Activated CD8-positive, alpha-beta T cell treated with anti-CD3 and anti-CD28 coated beads for 36 hours (primary cell): ENCODE results near the gene CLNK. TPM values are rescaled to one million over a fixed set of nuclear protein-coding genes. Genes with fewer than 3 reads are reported as not detected.

Source experiments
- ATAC-seq: fragments of 200-7000 bp; cut with Tn5 transposase; one replicate; pipeline ENCODE4 v1.10.0; 2021; ENCODE audit warnings: mild to moderate bottlenecking, moderate library complexity
- CTCF ChIA-PET: fragments of 350-600 bp; sonication (Branson Sonifier 250); formaldehyde crosslinking; loops from one replicate; lab custom pipeline; 2021; ENCODE audit warnings: antibody characterized with exemption; lab: Charles Lee
- POLR2A ChIA-PET: fragments of 350-600 bp; sonication (Branson Sonifier 250); formaldehyde crosslinking; loops from one replicate; lab custom pipeline; 2021; ENCODE audit warnings: antibody characterized with exemption; lab: Charles Lee
- DNase-seq: peaks from one replicate; pipeline ENCODE4 v3.0.0-alpha.2; 2020
- H3K27ac Mint-ChIP-seq: one replicate; pipeline ENCODE4 v1.8.0; 2021; ENCODE audit warnings: mild to moderate bottlenecking, mixed read lengths
- H3K27me3 Mint-ChIP-seq: one replicate; pipeline ENCODE4 v1.8.0; 2021; ENCODE audit warnings: mixed read lengths
- H3K36me3 Mint-ChIP-seq: one replicate; pipeline ENCODE4 v1.8.0; 2021; ENCODE audit warnings: low read depth, mixed read lengths
- H3K4me1 Mint-ChIP-seq: one replicate; pipeline ENCODE4 v1.8.0; 2021; ENCODE audit warnings: low read depth, mixed read lengths
- H3K4me3 Mint-ChIP-seq: one replicate; pipeline ENCODE4 v1.8.0; 2021; ENCODE audit warnings: mild to moderate bottlenecking, moderate library complexity, mixed read lengths
- H3K9me3 Mint-ChIP-seq: one replicate; pipeline ENCODE4 v1.8.0; 2021; ENCODE audit warnings: mixed read lengths
- intact Hi-C: fragments of 100-400 bp; cut with micrococcal nuclease; formaldehyde crosslinking; loops from one replicate; pipeline ENCODE4 v1.10.0; 2022
- total RNA-seq, 2 experiments: library from RNA; stranded (reverse); gene quantifications; one replicate each; pipeline ENCODE4 v1.2.3, GENCODE V29; 2021
- TF ChIP-seq, protein P1 (sequence below): fragments of 200-600 bp; IDR thresholded peaks from one replicate; pipeline ENCODE4 v1.8.0; 2022; ENCODE audit warnings: antibody characterized with exemption, mild to moderate bottlenecking

The CLNK gene
- total RNA-seq, 2 experiments from 2014 or later, result 0.18 TPM; not detected in 1

DNA sequence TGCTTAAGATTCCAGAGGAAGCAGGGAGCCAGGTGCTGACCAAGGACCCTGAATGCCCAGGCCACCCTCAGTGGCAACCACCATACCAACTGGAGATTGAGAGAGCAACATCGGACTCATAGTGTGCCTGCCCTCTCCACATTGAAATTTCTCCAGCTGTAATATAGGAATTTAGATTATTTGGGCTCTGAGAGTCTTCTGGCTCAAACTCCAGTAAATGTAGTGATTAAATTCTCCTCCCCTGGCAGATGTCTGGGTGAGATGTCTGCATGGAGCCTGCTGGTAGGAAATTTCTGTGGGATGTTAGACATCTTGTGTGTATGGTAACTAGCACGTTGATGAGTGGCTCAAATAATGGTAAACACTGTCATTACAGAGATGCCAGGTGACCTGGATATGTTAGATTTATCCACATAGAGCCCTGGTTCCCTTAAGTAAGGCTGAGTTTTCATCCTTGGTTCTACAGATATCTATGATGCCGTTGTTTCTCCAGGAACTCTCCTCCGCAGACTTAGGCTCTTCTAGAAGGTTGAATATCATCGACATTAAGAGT, 70.6 kb downstream of the CLNK start:
- no peak for ATAC-seq

DNA sequence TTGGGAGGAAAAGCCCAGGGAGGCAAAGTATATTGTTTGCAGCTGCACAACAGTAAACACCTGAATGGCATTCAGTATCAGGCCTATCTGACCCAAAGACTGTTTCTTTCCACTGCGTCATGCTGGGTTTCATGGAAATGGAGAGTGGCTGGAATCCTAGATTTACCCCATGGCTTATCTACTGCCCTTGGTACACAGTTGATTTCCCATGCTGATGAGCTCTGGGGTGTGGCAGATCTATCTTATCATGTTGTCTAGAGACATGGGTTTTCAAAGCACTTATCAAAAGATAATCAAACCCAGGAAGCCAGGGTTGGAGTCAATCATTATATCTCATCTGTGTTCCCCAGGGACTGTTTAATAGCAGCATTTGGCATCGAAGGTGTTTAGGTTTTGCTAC, 72.1 kb downstream of the CLNK start:
- CTCF ChIA-PET, result no interaction called here
- TF ChIP-seq, protein P1, sequence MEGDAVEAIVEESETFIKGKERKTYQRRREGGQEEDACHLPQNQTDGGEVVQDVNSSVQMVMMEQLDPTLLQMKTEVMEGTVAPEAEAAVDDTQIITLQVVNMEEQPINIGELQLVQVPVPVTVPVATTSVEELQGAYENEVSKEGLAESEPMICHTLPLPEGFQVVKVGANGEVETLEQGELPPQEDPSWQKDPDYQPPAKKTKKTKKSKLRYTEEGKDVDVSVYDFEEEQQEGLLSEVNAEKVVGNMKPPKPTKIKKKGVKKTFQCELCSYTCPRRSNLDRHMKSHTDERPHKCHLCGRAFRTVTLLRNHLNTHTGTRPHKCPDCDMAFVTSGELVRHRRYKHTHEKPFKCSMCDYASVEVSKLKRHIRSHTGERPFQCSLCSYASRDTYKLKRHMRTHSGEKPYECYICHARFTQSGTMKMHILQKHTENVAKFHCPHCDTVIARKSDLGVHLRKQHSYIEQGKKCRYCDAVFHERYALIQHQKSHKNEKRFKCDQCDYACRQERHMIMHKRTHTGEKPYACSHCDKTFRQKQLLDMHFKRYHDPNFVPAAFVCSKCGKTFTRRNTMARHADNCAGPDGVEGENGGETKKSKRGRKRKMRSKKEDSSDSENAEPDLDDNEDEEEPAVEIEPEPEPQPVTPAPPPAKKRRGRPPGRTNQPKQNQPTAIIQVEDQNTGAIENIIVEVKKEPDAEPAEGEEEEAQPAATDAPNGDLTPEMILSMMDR, result no peak

More for the DNA sequence above, 70.6 kb downstream of the CLNK start:
- H3K9me3 Mint-ChIP-seq, result no peaks in the 10 kb centered on the region
- peaks cover 1% of the 10 kb centered on the region for H3K27me3 Mint-ChIP-seq
- ChIA-PET POLR2A (no interaction called here), CTCF (no interaction called here)
- no peaks in the 10 kb centered on the region for H3K4me1 Mint-ChIP-seq
- intact Hi-C loops, result no loop called here
- TF ChIP-seq, protein P1, result no peak
- no peak for DNase-seq
- H3K27ac Mint-ChIP-seq, result no peak overlapping the region
- no peak overlapping the region for H3K4me3 Mint-ChIP-seq
- no peaks in the 10 kb centered on the region for H3K36me3 Mint-ChIP-seq

GRCh38 chr4:10611673-10612072, 72.9 kb downstream of the CLNK start:
- Mint-ChIP-seq H3K9me3 (no peaks in the 10 kb centered on the region), H3K4me3 (no peak overlapping the region), H3K27me3 (peaks cover 1% of the 10 kb centered on the region), H3K36me3 (no peaks in the 10 kb centered on the region), H3K4me1 (no peaks in the 10 kb centered on the region), H3K27ac (no peak overlapping the region)
- ATAC-seq (no peak), DNase-seq (no peak)
- POLR2A ChIA-PET, result no interaction called here
- CTCF ChIA-PET, result no interaction called here
- TF ChIP-seq, protein P1, result no peak
- intact Hi-C loops, result no loop called here

More for the DNA sequence above, 72.1 kb downstream of the CLNK start:
- no peaks in the 10 kb centered on the region for H3K36me3 Mint-ChIP-seq
- peaks cover 1% of the 10 kb centered on the region for H3K27me3 Mint-ChIP-seq
- intact Hi-C loops, result no loop called here
- H3K9me3 Mint-ChIP-seq, result no peaks in the 10 kb centered on the region
- H3K27ac Mint-ChIP-seq, result no peak overlapping the region
- DNase-seq (no peak), ATAC-seq (no peak)
- POLR2A ChIA-PET, result no interaction called here
- H3K4me3 Mint-ChIP-seq, result no peak overlapping the region
- H3K4me1 Mint-ChIP-seq, result no peaks in the 10 kb centered on the region

- H3K4me1 Mint-ChIP-seq, result no peaks in the 10 kb centered on the region
- DNase-seq, result no peak
- TF ChIP-seq, protein P1, result no peak
- no peaks in the 10 kb centered on the region for H3K36me3 Mint-ChIP-seq
- ChIA-PET POLR2A (no interaction called here), CTCF (no interaction called here)
- H3K27me3 Mint-ChIP-seq, result peaks cover 1% of the 10 kb centered on the region
- no peaks in the 10 kb centered on the region for H3K9me3 Mint-ChIP-seq
- no peak for ATAC-seq
- intact Hi-C loops, result no loop called here
- no peak overlapping the region for H3K4me3 Mint-ChIP-seq
- no peak overlapping the region for H3K27ac Mint-ChIP-seq
Measured at GRCh38 chr4:10608501-10609219, 75.9 kb downstream of the CLNK start.

- DNase-seq (no peak), ATAC-seq (no peak)
- TF ChIP-seq, protein P1, result no peak
- Mint-ChIP-seq H3K4me3 (no peak overlapping the region), H3K4me1 (no peaks in the 10 kb centered on the region), H3K27ac (no peak overlapping the region), H3K36me3 (no peaks in the 10 kb centered on the region), H3K27me3 (no peaks in the 10 kb centered on the region), H3K9me3 (no peaks in the 10 kb centered on the region)
- POLR2A ChIA-PET, result no interaction called here
- CTCF ChIA-PET, result no interaction called here
- intact Hi-C loops, result no loop called here
Measured at GRCh38 chr4:10607206-10607605, 77.4 kb downstream of the CLNK start.
